Right lobe of liver (tissue), 6 donors: ENCODE results near the gene SAMD1. TPM values are rescaled to one million over a fixed set of nuclear protein-coding genes. Genes with fewer than 3 reads are reported as not detected.

ENCODE experiments used
- ATAC-seq, 4 donors: fragments of 200-7000 bp; cut with Tn5 transposase; one replicate each; pipeline ENCODE4 v1.9.1; 2020; ENCODE audit warnings: mild to moderate bottlenecking in 4 of 4, moderate library complexity in 4 of 4
- DNase-seq, 3 donors: peaks; one replicate each; pipeline ENCODE4 v3.0.0-alpha.2; 2020
- H3K27ac ChIP-seq, 3 donors: fragments of 200-600 bp; one replicate each; pipeline ENCODE4 v1.8.0; 2022
- H3K27me3 ChIP-seq, 2 donors: fragments of 200-600 bp; one replicate each; pipeline ENCODE4 v1.8.0; 2022
- H3K36me3 ChIP-seq, 4 donors: fragments of 200-600 bp; sonication (generic) in 1 of 4; one replicate each; pipeline versions ENCODE4 v1.5.1 to v1.8.0; 2017 to 2022; ENCODE audit warnings: control low read depth in 1 of 4
- H3K4me1 ChIP-seq, 4 donors: fragments of 200-600 bp; sonication (generic) in 1 of 4; one replicate each; pipeline versions ENCODE4 v1.5.1 to v1.8.0; 2017 to 2022; ENCODE audit warnings: control low read depth in 1 of 4
- H3K4me3 ChIP-seq, 3 donors: fragments of 200-600 bp; one replicate each; pipeline ENCODE4 v1.8.0; 2022
- H3K9me3 ChIP-seq, 4 donors: fragments of 200-600 bp; sonication (generic) in 1 of 4; one replicate each; pipeline versions ENCODE4 v1.5.1 to v1.8.0; 2017 to 2022; ENCODE audit warnings: control low read depth in 1 of 4
- POLR2A ChIP-seq: fragments of 450-650 bp; IDR thresholded peaks from one replicate; pipeline ENCODE4 v1.6.1; 2017; ENCODE audit warnings: antibody characterized with exemption, mild to moderate bottlenecking
- WGBS: methylation state at CpG from one replicate; pipeline ENCODE4 v1.1.6; 2018; ENCODE audit warnings: low coverage, low lambda C conversion rate; ENCODE audit not compliant: insufficient coverage; ENCODE audit errors: missing lambda C conversion rate; 5-methylcytosine and 5-hydroxymethylcytosine counted together
- intact Hi-C, 2 donors: fragments of 100-400 bp; cut with DNase I; formaldehyde crosslinking; loops; one replicate each; pipeline versions ENCODE4 v1.11.2 to v1.14.1; 2022
- total RNA-seq, 6 experiments: library from RNA; depleted of rRNA in 2 of 6; stranded (reverse); fragments of >200 nt in 2 of 6; fragmentation: NEBNext Ultra II Directional in 3 of 6; extraction: Animal tissue kit (Norgen Biotek cat#: 25700) in 3 of 6; gene quantifications; one replicate each; pipeline versions ENCODE4 v1.1.0 to v1.2.4, GENCODE V29; 2016 to 2023
- TF ChIP-seq, protein P1 (sequence below), 4 donors: fragments of 200-600 bp in 3 of 4; fragments of 450-650 bp in 1 of 4; IDR thresholded peaks; one replicate each; pipeline versions ENCODE4 v1.5.1 to v1.8.0; 2016 to 2022; ENCODE audit warnings: antibody characterized with exemption in 4 of 4, mild to moderate bottlenecking in 2 of 4
- donor health status: DM: no; HTN: yes; CAD: no.
- donor health status: DM: no; HTN: no; CAD: no.
- donor health status: DM: no; HTN: no; CAD: no.
- donor health status: DM: no; HTN: yes; CAD: no.
- donor health status: DM: no; HTN: yes; CAD: no.

The SAMD1 gene
- total RNA-seq, 6 experiments from 2014 or later = 10.0 to 25.3 (median 15.6) TPM

DNA sequence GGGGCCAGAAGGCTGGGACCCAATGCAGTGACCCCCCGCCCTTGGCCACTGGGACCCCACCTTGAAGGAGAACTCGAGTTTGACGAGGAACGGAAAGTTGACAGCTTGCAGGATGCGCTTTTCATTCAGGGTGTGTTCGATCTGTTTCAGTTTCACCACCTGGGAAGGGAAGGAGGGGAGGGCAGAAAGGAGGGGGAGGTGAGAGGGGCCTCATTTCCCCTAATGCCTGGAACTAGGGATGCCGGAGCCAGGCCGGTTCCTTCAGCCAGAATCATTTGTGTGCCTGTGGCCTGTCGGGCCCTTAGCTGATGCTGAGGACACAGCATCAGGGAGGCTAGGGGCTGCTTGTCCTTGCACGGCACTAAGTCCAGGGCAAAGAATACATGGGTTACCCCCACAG lies 12.2 kb upstream of the SAMD1 start:
- intact Hi-C loops = no loop called here
- no peaks in the 10 kb centered on the region for H3K9me3 ChIP-seq
- H3K4me1 ChIP-seq = no peaks in the 10 kb centered on the region
- ATAC-seq = no peak
- no peak for DNase-seq
- peaks cover 0 to 65% (median 25%) of the 10 kb centered on the region in 4 donors for H3K36me3 ChIP-seq
- 90% methylated on average over 6 of the region's 10 CpGs for WGBS
- H3K27me3 ChIP-seq = no peaks in the 10 kb centered on the region
- no peak overlapping the region for H3K4me3 ChIP-seq
- no peak overlapping the region for H3K27ac ChIP-seq
- TF ChIP-seq, protein P1, sequence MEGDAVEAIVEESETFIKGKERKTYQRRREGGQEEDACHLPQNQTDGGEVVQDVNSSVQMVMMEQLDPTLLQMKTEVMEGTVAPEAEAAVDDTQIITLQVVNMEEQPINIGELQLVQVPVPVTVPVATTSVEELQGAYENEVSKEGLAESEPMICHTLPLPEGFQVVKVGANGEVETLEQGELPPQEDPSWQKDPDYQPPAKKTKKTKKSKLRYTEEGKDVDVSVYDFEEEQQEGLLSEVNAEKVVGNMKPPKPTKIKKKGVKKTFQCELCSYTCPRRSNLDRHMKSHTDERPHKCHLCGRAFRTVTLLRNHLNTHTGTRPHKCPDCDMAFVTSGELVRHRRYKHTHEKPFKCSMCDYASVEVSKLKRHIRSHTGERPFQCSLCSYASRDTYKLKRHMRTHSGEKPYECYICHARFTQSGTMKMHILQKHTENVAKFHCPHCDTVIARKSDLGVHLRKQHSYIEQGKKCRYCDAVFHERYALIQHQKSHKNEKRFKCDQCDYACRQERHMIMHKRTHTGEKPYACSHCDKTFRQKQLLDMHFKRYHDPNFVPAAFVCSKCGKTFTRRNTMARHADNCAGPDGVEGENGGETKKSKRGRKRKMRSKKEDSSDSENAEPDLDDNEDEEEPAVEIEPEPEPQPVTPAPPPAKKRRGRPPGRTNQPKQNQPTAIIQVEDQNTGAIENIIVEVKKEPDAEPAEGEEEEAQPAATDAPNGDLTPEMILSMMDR (IDR thresholded peaks at IDR 0.05) = no peak
- TF ChIP-seq POLR2A = no peak

DNA sequence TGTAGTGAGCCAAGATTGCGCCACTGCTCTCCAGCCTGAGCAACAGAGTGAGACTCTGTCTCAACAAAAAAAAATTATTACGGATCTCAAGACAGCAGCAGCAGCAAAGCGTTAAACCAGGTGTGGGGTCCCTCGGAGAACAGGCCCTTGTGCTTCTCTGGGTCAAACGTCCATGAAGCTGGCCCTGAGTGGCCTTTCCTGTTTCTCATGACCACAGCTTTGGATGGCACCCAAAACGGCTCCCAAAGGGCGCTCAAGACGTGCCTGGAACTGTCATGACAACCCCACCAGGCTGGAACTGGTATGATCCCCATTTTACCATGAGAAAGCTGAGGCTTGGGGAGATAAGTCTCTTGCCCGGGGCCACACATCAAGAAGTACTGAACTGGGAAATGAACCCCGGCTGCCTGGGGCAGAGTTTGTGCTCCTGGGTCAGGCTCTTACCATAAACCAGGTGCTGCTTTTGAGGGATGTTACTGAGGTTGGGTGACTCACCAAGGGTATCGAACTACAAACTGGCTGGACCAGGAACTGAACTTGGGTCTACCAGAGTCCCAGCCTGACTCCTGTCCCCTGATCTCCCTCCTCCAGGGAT lies 11.6 kb upstream of the SAMD1 start:
- intact Hi-C loops = no loop called here
- 51% methylated on average over 8 of the region's 11 CpGs for WGBS

DNA sequence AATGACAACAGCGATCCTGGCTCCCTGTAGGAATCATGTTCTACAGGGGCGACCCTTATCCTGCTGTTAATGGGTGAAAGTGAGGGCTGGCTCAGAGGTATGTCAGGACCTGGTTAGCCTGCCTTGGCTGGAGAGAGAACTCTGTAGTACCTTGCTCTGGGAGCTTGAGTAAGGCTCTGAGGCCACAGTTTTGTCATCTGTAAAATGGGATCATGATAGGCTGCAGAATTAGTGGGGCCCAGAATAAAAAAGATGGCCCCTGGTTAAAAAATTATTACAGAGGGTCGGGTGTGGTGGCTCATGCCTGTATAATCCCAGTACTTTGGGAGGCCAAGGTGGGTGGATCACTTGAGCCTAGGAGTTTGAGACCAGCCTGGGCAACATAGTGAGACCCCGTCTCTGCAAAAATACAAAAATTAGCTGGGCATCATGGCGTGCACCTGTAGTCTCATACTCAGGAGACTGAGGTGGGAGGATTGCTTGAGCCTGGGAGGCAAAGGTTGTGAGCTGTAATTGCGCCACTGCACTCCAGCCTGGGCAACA lies 10.5 kb upstream of the SAMD1 start:
- H3K9me3 ChIP-seq = no peaks in the 10 kb centered on the region
- 82% methylated on average over 2 of the region's 6 CpGs for WGBS
- DNase-seq (no peak), ATAC-seq (no peak)
- TF ChIP-seq, protein P1 (IDR thresholded peaks at IDR 0.05) = no peak
- TF ChIP-seq POLR2A = no peak
- peaks cover 0 to 74% (median 27%) of the 10 kb centered on the region in 4 donors for H3K36me3 ChIP-seq
- intact Hi-C loops = no loop called here
- H3K27me3 ChIP-seq = no peaks in the 10 kb centered on the region
- no peaks in the 10 kb centered on the region for H3K4me1 ChIP-seq
- no peak overlapping the region for H3K27ac ChIP-seq
- H3K4me3 ChIP-seq = no peak overlapping the region

More for the DNA sequence above, 11.6 kb upstream of the SAMD1 start:
- peaks cover 0 to 71% (median 27%) of the 10 kb centered on the region in 4 donors for H3K36me3 ChIP-seq
- no peaks in the 10 kb centered on the region for H3K4me1 ChIP-seq
- no peak overlapping the region for H3K4me3 ChIP-seq
- TF ChIP-seq, protein P1 (IDR thresholded peaks at IDR 0.05) = no peak
- no peak for TF ChIP-seq POLR2A
- DNase-seq = no peak
- no peaks in the 10 kb centered on the region for H3K9me3 ChIP-seq
- no peaks in the 10 kb centered on the region for H3K27me3 ChIP-seq
- no peak overlapping the region for H3K27ac ChIP-seq
- peak in 1 of 4 donors; percentile 15 for ATAC-seq

DNA sequence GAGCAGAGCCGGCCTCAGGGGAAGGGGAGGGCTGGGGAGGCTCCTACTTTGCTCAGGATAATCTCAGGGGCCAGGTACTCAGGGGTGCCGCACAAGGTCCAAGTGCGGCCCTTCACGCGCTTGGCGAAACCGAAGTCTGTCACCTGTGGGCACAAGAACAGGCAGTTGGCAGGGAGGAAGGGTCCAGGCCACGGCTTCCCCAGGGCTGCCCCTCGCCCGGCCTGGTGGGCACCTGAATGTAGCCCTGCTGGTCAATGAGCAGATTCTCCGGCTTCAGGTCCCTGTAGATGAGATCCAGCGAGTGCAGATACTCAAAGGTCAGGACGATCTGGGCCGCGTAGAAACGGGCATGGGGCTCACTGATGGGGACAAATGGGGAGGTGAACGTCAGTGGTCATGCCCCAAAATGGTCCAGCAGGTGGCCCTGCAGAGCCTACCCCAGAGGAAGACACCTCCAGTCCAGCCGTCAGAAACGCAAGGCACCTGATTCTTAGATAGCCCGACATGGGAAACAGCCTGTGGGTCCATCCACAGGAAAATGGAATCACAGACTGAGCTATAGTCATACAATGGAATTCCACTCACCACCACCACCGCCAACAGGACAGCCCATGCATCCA lies 7.1 kb upstream of the SAMD1 start:
- DNase-seq (no peak), ATAC-seq (peak; percentile 36 to 54 (median 44))
- Histone ChIP-seq H3K9me3 (peaks cover 0 to 4% (median 0%) of the 10 kb centered on the region in 4 donors), H3K4me1 (no peaks in the 10 kb centered on the region), H3K27ac (no peak overlapping the region), H3K36me3 (peaks cover 0 to 53% (median 12%) of the 10 kb centered on the region in 4 donors), H3K4me3 (no peak overlapping the region), H3K27me3 (no peaks in the 10 kb centered on the region)
- intact Hi-C loops = no loop called here
- TF ChIP-seq, protein P1 (IDR thresholded peaks at IDR 0.05) = peak; percentile 16 to 34 (median 22)
- no peak for TF ChIP-seq POLR2A
- 55% methylated on average over 9 of the region's 21 CpGs for WGBS
